ENCODE results near the gene AP1S3.

DNA sequence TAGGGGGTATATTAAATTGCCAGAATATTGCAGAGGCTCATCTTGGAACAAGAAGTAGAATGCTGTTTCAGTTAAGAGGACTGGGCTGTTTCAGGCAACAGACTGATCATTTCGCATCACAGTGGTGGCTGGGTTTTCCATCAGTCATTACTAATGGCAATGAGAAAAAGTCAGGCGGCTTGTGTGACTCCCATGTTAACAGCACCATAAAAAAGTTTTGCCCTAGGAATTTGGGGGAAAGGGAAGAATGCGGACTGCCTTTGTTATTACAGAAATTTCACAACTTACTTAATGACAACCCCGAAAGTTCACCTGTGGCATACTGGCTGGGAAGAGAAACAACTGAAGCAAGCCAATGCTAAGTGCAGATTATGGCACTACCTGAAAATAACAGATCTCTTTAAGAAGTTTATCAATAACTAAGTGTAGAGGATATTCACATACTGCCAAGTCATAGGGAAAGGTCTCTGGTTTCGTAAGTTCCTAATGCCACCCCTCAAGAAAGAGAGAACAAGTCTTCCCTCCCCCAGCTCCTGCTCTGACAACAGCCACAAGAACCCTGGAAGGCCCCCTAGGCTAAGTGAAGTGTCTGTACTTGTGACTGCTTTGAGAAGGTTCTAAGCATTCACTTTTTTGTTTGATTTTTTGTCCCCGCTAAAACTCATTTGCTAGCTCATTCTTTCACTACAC is 40.5 kb upstream of the AP1S3 start:
- no peak for TF ChIP-seq EZH2phosphoT487 (IDR thresholded peaks at IDR 0.05; ENCODE audit: borderline replicate concordance)
- TF ChIP-seq, protein P1, sequence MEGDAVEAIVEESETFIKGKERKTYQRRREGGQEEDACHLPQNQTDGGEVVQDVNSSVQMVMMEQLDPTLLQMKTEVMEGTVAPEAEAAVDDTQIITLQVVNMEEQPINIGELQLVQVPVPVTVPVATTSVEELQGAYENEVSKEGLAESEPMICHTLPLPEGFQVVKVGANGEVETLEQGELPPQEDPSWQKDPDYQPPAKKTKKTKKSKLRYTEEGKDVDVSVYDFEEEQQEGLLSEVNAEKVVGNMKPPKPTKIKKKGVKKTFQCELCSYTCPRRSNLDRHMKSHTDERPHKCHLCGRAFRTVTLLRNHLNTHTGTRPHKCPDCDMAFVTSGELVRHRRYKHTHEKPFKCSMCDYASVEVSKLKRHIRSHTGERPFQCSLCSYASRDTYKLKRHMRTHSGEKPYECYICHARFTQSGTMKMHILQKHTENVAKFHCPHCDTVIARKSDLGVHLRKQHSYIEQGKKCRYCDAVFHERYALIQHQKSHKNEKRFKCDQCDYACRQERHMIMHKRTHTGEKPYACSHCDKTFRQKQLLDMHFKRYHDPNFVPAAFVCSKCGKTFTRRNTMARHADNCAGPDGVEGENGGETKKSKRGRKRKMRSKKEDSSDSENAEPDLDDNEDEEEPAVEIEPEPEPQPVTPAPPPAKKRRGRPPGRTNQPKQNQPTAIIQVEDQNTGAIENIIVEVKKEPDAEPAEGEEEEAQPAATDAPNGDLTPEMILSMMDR (conservative IDR thresholded peaks at IDR 0.05; ENCODE audit: low read length) = no peak

Data from Loucy (cell line).